ENCODE data around the gene CMYA5.

The CMYA5 gene

GRCh38 chr5:79738349-79738748 lies 48.7 kb downstream of the CMYA5 start:
- TF ChIP-seq PAX5 (IDR thresholded peaks at IDR 0.05; ENCODE audit: insufficient read depth, low read length, severe bottlenecking) (no peak), TAF1 (IDR thresholded peaks at IDR 0.05; ENCODE audit: low read depth, low read length) (no peak), SPI1 (IDR thresholded peaks at IDR 0.05; ENCODE audit: low read depth, low read length) (no peak), POU2F2 (IDR thresholded peaks at IDR 0.05; ENCODE audit: low read depth, low read length) (no peak)
- DNase-seq (ENCODE audit: insufficient read length, low spot score), result no peak
- no peak for FAIRE-seq

DNA sequence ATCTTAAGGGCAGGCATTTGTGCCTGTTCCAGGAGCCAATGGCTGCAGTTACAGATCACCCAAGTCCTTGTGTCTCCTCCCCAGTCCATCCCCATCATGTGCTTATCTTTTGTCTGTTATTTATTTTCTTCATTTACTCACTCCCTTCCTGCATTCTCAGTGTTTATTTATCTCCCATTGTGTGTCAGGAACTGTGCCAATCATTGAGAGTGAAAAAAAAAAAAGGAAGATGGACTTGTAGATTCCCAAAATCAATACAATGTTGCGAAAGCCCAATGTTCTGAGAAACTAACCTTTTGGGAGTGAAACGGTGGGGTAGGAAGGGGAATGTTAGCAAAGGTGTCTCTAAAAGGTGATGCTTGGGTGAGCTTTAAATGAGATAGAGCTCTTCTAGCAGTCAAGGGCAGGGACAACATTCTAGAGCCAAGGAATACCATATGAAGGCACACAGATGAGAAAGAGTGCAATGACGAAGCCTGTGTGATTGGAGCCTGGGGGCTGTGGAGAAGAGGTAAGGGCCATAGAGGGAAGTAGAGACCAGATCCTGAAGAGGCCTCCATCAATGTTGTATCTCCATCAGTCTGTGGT lies 53.0 kb downstream of the CMYA5 start:
- FAIRE-seq (no peak), DNase-seq (ENCODE audit: insufficient read length, low spot score) (no peak)
- TF ChIP-seq PAX5 (IDR thresholded peaks at IDR 0.05; ENCODE audit: insufficient read depth, low read length, severe bottlenecking), result no peak
- TF ChIP-seq SPI1 (IDR thresholded peaks at IDR 0.05; ENCODE audit: low read depth, low read length), result no peak
- TF ChIP-seq POU2F2 (IDR thresholded peaks at IDR 0.05; ENCODE audit: low read depth, low read length), result no peak

DNA sequence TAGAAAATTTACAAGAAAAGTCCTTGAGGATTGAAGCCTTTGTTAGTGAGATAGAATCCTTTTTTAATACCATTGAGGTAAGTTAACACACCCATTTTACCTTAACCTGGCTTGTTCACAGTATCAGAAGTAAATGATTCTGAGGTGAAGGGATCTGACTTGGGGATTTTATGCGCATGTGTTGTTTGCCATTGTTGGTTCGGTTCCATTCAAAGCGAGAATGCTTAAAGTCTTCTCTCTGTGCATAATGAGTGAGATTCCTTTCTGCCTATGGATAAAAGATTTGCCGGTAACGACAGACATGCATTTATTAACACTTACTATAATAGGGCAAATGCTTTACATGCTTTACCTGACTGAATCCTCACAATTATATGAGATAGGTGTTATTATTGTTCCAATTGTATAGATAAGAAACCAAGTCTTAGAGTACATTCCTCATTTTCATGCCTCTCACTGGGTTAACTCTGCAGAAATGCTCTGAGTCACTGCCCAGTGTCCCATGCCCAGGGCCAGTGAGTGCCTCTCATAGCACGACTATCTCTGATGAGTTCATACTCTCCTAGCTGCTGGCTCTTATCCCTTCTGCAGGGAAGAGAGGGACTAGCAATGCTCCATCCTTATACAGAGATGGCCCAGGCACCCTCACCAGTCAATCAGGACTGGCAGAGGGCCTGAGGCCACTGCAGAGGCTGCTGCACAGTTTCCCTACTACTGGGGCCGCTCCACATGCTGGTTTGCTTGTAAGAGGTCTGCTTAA lies 54.4 kb downstream of the CMYA5 start:
- DNase-seq (ENCODE audit: insufficient read length, low spot score), result no peak
- TF ChIP-seq PAX5 (IDR thresholded peaks at IDR 0.05; ENCODE audit: insufficient read depth, low read length, severe bottlenecking) (no peak), POLR2A (IDR thresholded peaks at IDR 0.05; ENCODE audit: low read depth, low read length) (no peak), TAF1 (IDR thresholded peaks at IDR 0.05; ENCODE audit: low read depth, low read length) (no peak), POU2F2 (IDR thresholded peaks at IDR 0.05; ENCODE audit: low read depth, low read length) (no peak), POLR2AphosphoS5 (IDR thresholded peaks at IDR 0.05; ENCODE audit: low read depth, low read length) (no peak), SPI1 (IDR thresholded peaks at IDR 0.05; ENCODE audit: low read depth, low read length) (no peak)
- no peak for FAIRE-seq

DNA sequence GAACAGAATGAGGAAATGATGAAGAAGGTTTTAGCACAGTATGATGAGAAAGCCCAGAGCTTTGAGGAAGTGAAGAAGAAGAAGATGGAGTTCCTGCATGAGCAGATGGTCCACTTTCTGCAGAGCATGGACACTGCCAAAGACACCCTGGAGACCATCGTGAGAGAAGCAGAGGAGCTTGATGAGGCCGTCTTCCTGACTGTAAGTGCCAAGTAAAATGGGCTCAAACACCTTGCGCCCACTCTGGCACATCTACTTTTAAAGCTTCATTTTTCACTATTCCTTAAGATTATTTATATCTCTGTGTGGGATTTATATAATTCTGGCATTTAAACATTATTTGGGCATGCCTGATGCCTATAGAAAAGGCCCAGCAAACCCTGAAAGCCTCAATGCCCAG lies 55.6 kb downstream of the CMYA5 start:
- DNase-seq (ENCODE audit: insufficient read length, low spot score), result no peak
- TF ChIP-seq POU2F2 (IDR thresholded peaks at IDR 0.05; ENCODE audit: low read depth, low read length) (no peak), POLR2AphosphoS5 (IDR thresholded peaks at IDR 0.05; ENCODE audit: low read depth, low read length) (no peak), SPI1 (IDR thresholded peaks at IDR 0.05; ENCODE audit: low read depth, low read length) (peak; percentile 35; the same call in 1 of the 2 replicates)
- FAIRE-seq, result no peak

DNA sequence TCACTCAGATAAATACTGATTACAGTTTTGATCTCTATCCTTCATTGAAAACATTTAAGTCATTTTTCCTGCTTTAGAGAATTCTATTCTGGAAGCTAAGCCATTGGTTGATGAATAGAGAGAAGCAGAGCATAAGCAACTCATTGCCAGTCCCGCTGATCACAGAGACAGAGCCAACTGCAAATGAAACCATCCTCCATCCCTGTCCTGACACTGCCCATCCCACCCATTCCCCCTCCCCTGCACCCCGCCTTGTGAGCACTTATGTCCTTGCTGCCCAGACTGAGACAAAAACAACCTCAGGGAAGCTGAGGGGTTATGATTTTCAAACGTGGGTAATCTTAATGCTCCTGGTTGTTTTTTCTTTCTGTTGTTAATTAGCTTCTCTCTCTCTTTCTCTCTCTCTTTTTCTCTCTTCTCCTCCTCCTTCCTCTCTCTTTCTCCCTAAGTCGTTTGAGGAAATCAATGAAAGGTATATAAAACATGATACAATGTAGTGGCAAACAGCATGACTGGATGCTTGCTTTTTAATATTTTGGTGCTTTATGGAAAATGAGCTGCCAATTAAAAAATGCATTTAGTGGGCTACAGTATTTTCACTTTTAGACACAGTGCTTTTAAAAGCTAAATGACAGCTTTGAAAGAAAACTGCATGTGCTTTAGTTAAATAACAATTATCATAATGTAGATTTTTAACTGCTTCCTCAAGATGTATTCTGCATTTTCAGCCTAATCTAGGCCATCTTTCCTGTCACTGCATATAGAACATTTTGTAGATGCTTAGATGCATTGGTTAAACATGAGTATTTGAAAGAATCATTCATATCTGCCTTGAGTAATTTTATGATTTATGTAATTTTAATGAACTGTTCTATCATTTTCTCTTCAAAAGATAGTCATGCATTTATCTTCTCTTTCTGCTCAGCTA lies 57.3 kb downstream of the CMYA5 start:
- no peak for DNase-seq (ENCODE audit: insufficient read length, low spot score)
- no peak for FAIRE-seq
- TF ChIP-seq POU2F2 (IDR thresholded peaks at IDR 0.05; ENCODE audit: low read depth, low read length), result no peak
- no peak for TF ChIP-seq PAX5 (IDR thresholded peaks at IDR 0.05; ENCODE audit: insufficient read depth, low read length, severe bottlenecking)
- no peak for TF ChIP-seq TAF1 (IDR thresholded peaks at IDR 0.05; ENCODE audit: low read depth, low read length)
- TF ChIP-seq SPI1 (IDR thresholded peaks at IDR 0.05; ENCODE audit: low read depth, low read length), result no peak
- TF ChIP-seq POLR2A (IDR thresholded peaks at IDR 0.05; ENCODE audit: low read depth, low read length), result no peak
- TF ChIP-seq POLR2AphosphoS5 (IDR thresholded peaks at IDR 0.05; ENCODE audit: low read depth, low read length), result no peak

GRCh38 chr5:79750611-79751510 lies 61.2 kb downstream of the CMYA5 start:
- DNase-seq (ENCODE audit: insufficient read length, low spot score) (no peak), FAIRE-seq (no peak)
- TF ChIP-seq SPI1 (IDR thresholded peaks at IDR 0.05; ENCODE audit: low read depth, low read length) (no peak), POU2F2 (IDR thresholded peaks at IDR 0.05; ENCODE audit: low read depth, low read length) (no peak), POLR2AphosphoS5 (IDR thresholded peaks at IDR 0.05; ENCODE audit: low read depth, low read length) (no peak), POLR2A (IDR thresholded peaks at IDR 0.05; ENCODE audit: low read depth, low read length) (no peak), PAX5 (IDR thresholded peaks at IDR 0.05; ENCODE audit: insufficient read depth, low read length, severe bottlenecking) (no peak), TAF1 (IDR thresholded peaks at IDR 0.05; ENCODE audit: low read depth, low read length) (no peak)

DNA sequence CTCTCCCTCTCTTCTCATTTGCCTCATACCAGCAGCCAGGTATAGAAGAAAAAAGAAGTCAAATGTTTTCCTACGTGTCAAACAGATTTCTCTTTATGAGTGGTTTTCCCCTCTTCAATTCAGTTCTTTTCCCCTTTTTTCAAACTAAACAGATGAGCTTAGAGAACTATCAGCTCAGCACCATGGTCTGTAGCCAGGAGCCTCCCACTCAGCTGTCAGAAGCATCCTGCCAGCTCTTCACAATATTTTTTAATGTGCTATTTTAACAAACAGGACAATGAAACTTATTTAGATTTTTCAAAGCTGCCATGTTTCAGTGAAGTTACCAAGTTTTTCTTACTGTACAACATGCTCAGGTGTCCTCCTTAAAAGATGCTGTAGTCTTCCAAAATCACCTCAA lies 63.5 kb downstream of the CMYA5 start:
- no peak for FAIRE-seq
- no peak for TF ChIP-seq SPI1 (IDR thresholded peaks at IDR 0.05; ENCODE audit: low read depth, low read length)
- TF ChIP-seq POLR2AphosphoS5 (IDR thresholded peaks at IDR 0.05; ENCODE audit: low read depth, low read length), result no peak
- no peak for TF ChIP-seq POLR2A (IDR thresholded peaks at IDR 0.05; ENCODE audit: low read depth, low read length)
- DNase-seq (ENCODE audit: insufficient read length, low spot score), result no peak

DNA sequence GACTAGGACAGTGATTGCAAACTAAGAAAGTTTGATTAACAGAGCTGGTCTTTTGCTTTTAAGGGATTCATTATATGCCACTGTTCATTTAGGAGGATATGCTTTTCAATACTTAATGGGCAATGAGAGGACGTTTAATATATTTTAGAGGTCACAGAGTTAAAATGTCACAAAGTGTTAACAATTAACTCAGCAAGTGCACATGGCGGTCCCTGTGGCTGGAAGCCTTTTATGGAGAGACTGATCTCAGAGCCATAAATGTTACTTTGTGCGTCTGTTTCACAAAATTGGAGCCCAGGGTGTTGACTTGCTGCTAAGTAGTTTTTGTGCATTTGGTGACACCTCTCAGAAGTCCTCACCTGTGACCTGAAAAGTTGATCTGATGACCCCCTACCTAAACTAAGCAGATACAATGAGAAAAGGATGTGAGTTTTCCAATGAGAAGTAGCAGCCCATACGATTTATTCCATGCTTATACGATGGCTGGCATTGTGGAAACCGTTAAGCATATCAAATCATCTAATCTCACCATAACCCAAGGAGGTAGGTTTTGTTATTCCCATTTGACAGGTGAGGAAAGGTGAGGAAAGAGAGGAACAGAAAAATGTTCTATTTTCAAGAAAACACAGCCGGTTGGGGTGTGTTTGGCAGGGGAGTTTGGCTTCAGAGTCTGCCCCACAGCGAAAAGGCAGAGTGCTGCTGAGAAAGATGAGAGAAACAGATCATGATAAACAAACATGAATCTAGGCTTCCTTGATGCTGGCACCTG lies 64.4 kb downstream of the CMYA5 start:
- no peak for TF ChIP-seq PAX5 (IDR thresholded peaks at IDR 0.05; ENCODE audit: insufficient read depth, low read length, severe bottlenecking)
- FAIRE-seq (no peak), DNase-seq (ENCODE audit: insufficient read length, low spot score) (no peak)
